Omental fat pad (tissue), 4 donors: ENCODE data around the gene ALPP. TPM values are rescaled to one million over a fixed set of nuclear protein-coding genes. Genes with fewer than 3 reads are reported as not detected.
"Not testable (repeated sequence)": the region's sequence is repeated elsewhere in the genome, so short reads cannot be mapped to it uniquely, and the experiment has no call there.

Experiments used
- ATAC-seq: fragments of 150-250 bp; one replicate; pipeline ENCODE4 v1.9.1; 2016; ENCODE audit warnings: mild to moderate bottlenecking, moderate library complexity; ENCODE audit not compliant: low FRiP score
- DNase-seq: peaks from one replicate; pipeline ENCODE4 v3.0.0-alpha.2; 2019; ENCODE audit warnings: low spot score
- CTCF ChIP-seq, 3 donors: fragments of 450-650 bp; IDR thresholded peaks; one replicate each; pipeline ENCODE4 v1.5.1; 2016 to 2017; ENCODE audit warnings: antibody characterized with exemption in 3 of 3, mild to moderate bottlenecking in 3 of 3, moderate library complexity in 2 of 3
- total RNA-seq, 4 donors: library from RNA; depleted of rRNA; stranded (reverse); fragments of >200 nt; gene quantifications; one replicate each; pipeline ENCODE4 v1.1.0, GENCODE V29; 2016

ALPP gene
- total RNA-seq, 4 donors from 2014 or later, result not detected

DNA sequence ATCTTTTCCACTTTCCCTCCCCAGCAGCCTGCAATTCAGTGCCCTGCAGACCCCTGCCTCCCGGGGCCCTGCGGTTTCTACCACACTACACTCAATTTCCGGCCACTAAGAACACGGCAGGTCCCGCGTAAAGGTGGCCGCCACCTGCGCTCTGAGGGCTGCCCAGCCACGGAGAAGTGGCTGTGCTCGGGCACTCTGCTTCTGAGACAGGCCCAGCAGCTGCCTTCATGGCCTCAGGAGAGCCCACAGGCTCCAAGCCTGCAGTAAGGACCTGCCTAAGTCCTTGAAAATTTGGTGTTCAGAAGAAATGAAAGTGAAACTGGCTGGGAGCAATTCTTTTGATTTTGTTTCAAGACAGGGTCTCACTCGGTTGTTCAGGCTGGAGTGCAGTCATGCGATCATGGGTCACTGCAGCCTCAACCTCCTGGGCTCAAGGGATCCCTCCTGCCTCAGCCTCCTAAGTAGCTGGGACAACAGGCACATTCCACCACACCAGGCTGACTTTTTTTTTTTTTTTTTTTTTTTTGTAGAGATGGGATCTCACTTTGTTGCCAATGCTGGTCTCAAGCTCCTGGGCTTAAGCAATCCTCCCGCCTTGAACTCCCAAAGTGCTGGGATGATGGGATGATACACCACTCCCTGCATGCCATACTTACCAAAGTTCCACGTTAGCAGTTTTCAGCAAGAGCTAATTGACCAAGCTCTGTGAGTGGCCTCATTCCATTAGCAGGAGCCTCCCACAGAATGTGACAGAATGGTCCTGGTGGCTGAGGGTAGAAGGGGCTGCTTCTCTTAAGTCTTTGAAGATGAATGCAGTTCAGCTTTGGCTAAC lies 14.6 kb upstream of the ALPP start:
- no peak for DNase-seq
- TF ChIP-seq CTCF (IDR thresholded peaks at IDR 0.05), result no peak
- no peak for ATAC-seq

- ATAC-seq, DNase-seq: not testable (repeated sequence)
Observed at GRCh38 chr2:232364806-232365594, 13.6 kb upstream of the ALPP start.

GRCh38 chr2:232365621-232366321 lies 12.8 kb upstream of the ALPP start:
- ATAC-seq, result peak; percentile 30
- DNase-seq, result no peak
- TF ChIP-seq CTCF (IDR thresholded peaks at IDR 0.05), result no peak

DNA sequence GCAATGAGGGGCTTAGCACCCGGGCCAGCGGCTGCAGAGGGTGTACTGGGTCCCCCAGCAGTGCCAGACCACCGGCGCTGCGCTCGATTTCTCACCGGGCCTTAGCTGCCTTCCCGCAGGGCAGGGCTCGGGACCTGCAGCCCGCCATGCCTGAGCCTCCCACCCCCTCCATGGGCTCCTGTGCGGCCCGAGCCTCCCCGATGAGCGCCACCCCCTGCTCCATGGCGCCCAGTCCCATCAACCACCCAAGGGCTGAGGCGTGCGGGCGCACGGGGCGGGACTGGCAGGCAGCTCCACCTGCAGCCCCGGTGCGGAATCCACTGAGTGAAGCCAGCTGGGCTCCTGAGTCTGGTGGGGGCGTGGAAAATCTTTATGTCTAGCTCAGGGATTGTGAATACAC lies 12.1 kb upstream of the ALPP start:
- not testable (repeated sequence) for DNase-seq, ATAC-seq

DNA sequence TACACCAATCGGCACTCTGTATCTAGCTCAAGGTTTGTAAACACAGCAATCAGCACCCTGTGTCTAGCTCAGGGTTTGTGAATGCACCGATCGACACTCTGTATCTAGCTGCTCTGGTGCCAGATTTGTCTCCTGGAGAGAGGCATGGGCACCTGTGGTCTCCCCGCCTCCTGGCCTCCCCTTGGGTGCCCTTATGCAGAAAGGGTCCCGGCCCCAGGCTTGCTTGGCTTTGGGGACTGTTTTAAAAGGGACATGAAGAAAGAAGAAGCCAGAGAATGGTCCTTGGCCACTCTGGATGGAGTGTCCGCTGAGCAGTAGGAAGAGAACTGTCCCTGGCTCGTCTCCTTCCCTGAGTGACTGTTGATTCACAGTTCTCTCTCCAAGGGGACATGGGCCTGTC lies 11.5 kb upstream of the ALPP start:
- ATAC-seq, result no peak
- TF ChIP-seq CTCF (IDR thresholded peaks at IDR 0.05), result no peak
- no peak for DNase-seq

DNA sequence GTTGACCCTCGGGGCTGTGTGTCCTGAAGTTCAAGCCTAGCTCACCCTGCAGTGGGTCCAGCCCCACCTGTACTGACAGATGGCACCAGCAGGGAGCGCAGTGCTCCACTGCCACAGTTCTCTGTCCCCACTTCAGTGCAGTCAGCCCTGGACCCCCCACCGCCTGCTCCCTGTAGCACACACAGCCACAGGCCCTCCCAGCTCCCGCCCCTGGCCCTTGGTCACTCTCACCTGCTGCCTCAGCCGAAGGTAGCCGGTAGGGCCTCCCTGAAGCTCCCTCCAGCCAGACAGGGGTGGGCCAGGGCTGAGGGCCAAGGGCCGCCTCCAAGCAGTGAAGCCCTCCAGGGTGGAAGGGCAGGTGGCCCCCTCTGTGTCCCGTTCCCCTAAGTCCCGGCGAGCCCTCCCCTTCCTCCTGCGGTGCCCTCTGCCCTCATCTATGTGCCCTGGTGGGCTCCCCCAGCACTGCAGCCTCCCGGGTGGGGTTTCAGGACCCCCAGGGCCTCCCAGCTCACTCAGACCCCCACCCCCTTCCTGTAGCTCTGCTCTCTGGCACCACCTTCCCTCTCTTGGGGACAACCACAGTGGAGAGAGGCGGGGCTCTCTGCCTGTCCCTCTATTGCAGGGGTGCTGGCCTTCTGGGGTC lies 10.8 kb upstream of the ALPP start:
- ATAC-seq (no peak), DNase-seq (no peak)
- TF ChIP-seq CTCF (IDR thresholded peaks at IDR 0.05), result no peak

- no peak for DNase-seq
- TF ChIP-seq CTCF (IDR thresholded peaks at IDR 0.05), result no peak
- no peak for ATAC-seq
Observed at GRCh38 chr2:232368311-232368731, 10.2 kb upstream of the ALPP start.
